A673 (cell line): ENCODE results near the gene ING5. TPM values are rescaled to one million over a fixed set of nuclear protein-coding genes. Genes with fewer than 3 reads are reported as not detected.

Source experiments
- BruUV-seq: library from RNA; stranded (reverse); fragments of 400-500 nt; replicated peaks from 2 replicates; lab custom pipeline; 2021; lab: Mats Ljungman, UMichigan
- CTCF ChIA-PET: fragments of 300-600 bp; sonication (Branson Sonifier 250); formaldehyde crosslinking; loops from one replicate; lab custom pipeline; 2022; ENCODE audit warnings: antibody characterized with exemption; lab: Charles Lee
- POLR2A ChIA-PET: fragments of 300-600 bp; sonication (Branson Sonifier 250); formaldehyde crosslinking; loops from one replicate; lab custom pipeline; 2022; ENCODE audit warnings: antibody characterized with exemption; ENCODE audit not compliant: low non-redundant PET; lab: Charles Lee
- DNase-seq: peaks from one replicate; pipeline ENCODE4 v3.0.0-alpha.2; 2015; ENCODE audit warnings: low spot score
- H3K27ac ChIP-seq: fragments of 200-600 bp; sonication (generic); 2 replicates; pipeline ENCODE4 v1.5.1; 2016; ENCODE audit warnings: mixed run types, low read depth, mild to moderate bottlenecking, mixed read lengths, antibody characterized with exemption, low read length; ENCODE audit not compliant: poor library complexity, severe bottlenecking
- H3K27me3 ChIP-seq: fragments of 200-600 bp; sonication (generic); replicated peaks from 2 replicates; pipeline ENCODE4 v1.6.1; 2017; ENCODE audit warnings: mixed run types, low read depth, mild to moderate bottlenecking, mixed read lengths, antibody characterized with exemption, low read length; ENCODE audit not compliant: insufficient read depth, poor library complexity
- H3K36me3 ChIP-seq: fragments of 200-600 bp; sonication (generic); 2 replicates; pipeline ENCODE4 v1.6.1; 2016; ENCODE audit warnings: mixed run types, mild to moderate bottlenecking, mixed read lengths, antibody characterized with exemption, low read length; ENCODE audit not compliant: insufficient read depth, poor library complexity, severe bottlenecking
- H3K4me1 ChIP-seq: fragments of 200-600 bp; sonication (generic); 2 replicates; pipeline ENCODE4 v1.6.1; 2017; ENCODE audit warnings: mixed run types, mild to moderate bottlenecking, mixed read lengths, antibody characterized with exemption, low read length; ENCODE audit not compliant: insufficient read depth, poor library complexity, severe bottlenecking
- H3K4me3 ChIP-seq: fragments of 200-600 bp; sonication (generic); 2 replicates; pipeline ENCODE4 v1.5.1; 2016; ENCODE audit warnings: low read depth, mixed run types, mild to moderate bottlenecking, mixed read lengths, low read length; ENCODE audit not compliant: poor library complexity, severe bottlenecking
- H3K9me3 ChIP-seq: fragments of 200-600 bp; sonication (generic); 2 replicates; pipeline ENCODE4 v1.6.1; 2016; ENCODE audit warnings: mixed run types, low read depth, mild to moderate bottlenecking, mixed read lengths, antibody characterized with exemption, low read length; ENCODE audit not compliant: poor library complexity, severe bottlenecking
- EZH2 ChIP-seq: fragments of 200-600 bp; sonication (generic); IDR thresholded peaks from 2 replicates; pipeline ENCODE4 v1.6.1; 2017; ENCODE audit warnings: borderline replicate concordance, low read depth, mild to moderate bottlenecking, mixed read lengths, antibody characterized with exemption, low read length; ENCODE audit not compliant: poor library complexity, severe bottlenecking
- intact Hi-C: fragments of 100-400 bp; cut with micrococcal nuclease; formaldehyde crosslinking; loops from one replicate; pipeline ENCODE4 v1.10.0; 2022; ENCODE audit not compliant: unreplicated experiment
- total RNA-seq: library from RNA; stranded (reverse); gene quantifications from 2 replicates; pipeline ENCODE4 v1.2.3, GENCODE V29; 2021
- TF ChIP-seq, protein P1 (sequence below): fragments of 300-800, 200-600 bp; sonication (generic); conservative IDR thresholded peaks from 2 replicates; pipeline ENCODE4 v1.5.1; 2017; ENCODE audit warnings: low read depth, mild to moderate bottlenecking, antibody characterized with exemption, low read length, moderate library complexity, mixed read lengths

Gene ING5
- total RNA-seq, 1 experiment from 2014 or later = 70.3 TPM

- POLR2A ChIA-PET = no interaction called here
- no peak for DNase-seq
- intact Hi-C loops = no loop called here
- Histone ChIP-seq H3K4me3 (no peak overlapping the region), H3K27me3 (no peaks in the 10 kb centered on the region), H3K27ac (no peak overlapping the region), H3K9me3 (no peaks in the 10 kb centered on the region), H3K36me3 (peaks cover 12% of the 10 kb centered on the region), H3K4me1 (no peaks in the 10 kb centered on the region)
- BruUV-seq = no TSS peak
- TF ChIP-seq, protein P1, sequence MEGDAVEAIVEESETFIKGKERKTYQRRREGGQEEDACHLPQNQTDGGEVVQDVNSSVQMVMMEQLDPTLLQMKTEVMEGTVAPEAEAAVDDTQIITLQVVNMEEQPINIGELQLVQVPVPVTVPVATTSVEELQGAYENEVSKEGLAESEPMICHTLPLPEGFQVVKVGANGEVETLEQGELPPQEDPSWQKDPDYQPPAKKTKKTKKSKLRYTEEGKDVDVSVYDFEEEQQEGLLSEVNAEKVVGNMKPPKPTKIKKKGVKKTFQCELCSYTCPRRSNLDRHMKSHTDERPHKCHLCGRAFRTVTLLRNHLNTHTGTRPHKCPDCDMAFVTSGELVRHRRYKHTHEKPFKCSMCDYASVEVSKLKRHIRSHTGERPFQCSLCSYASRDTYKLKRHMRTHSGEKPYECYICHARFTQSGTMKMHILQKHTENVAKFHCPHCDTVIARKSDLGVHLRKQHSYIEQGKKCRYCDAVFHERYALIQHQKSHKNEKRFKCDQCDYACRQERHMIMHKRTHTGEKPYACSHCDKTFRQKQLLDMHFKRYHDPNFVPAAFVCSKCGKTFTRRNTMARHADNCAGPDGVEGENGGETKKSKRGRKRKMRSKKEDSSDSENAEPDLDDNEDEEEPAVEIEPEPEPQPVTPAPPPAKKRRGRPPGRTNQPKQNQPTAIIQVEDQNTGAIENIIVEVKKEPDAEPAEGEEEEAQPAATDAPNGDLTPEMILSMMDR = no peak
- no peak for TF ChIP-seq EZH2
- CTCF ChIA-PET = no interaction called here
These were observed 51.7 kb downstream of the ING5 start for GRCh38 chr2:241753493-241753892.

DNA sequence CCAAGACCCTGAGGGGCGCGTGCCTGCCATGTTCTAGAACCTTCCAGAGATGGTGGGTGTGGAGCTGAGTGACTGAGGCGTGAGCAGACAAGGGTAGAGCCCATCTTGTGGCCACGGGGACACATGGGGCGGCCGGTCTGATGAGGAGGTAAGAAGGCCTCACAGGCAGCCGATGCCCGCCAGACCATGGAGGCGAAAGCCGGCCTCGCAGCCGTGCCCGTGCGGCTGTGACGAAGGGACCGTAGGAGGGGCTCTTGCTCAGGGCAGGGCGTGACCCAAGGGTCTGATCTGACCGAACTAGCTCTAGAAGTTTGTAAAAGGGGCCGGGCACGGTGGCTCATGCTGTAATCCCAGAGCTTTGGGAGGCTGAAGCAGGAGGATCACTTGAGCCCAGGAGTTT lies 52.2 kb downstream of the ING5 start:
- no peak overlapping the region for H3K27ac ChIP-seq
- intact Hi-C loops = no loop called here
- DNase-seq = no peak
- H3K36me3 ChIP-seq = peaks cover 13% of the 10 kb centered on the region
- TF ChIP-seq, protein P1 = no peak
- CTCF ChIA-PET = no interaction called here
- H3K27me3 ChIP-seq = no peaks in the 10 kb centered on the region
- no peaks in the 10 kb centered on the region for H3K9me3 ChIP-seq
- BruUV-seq = no TSS peak
- no peaks in the 10 kb centered on the region for H3K4me1 ChIP-seq
- POLR2A ChIA-PET = no interaction called here
- no peak overlapping the region for H3K4me3 ChIP-seq

DNA sequence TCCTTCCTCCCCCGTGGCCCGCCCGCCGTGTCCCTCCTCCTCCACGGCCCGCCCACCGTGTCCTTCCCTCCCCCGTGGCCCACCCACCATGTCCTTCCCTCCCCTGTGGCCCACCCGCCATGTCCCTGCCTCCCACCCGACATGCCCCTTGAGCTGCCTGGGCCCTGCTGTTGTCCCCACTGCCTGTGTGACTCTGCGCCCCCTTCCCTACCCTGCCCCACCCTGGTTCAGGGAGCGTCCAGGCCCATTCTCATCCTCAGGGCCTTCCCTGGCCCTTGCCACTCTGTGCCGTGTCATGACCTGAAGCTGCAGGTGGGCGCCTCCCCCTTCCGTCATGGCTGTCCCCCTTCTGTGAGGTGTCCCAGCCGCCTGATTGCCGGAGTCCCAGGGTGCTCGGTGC lies 53.3 kb downstream of the ING5 start:
- H3K27me3 ChIP-seq = no peaks in the 10 kb centered on the region
- BruUV-seq = no TSS peak
- H3K4me3 ChIP-seq = no peak overlapping the region
- no peaks in the 10 kb centered on the region for H3K4me1 ChIP-seq
- POLR2A ChIA-PET = no interaction called here
- CTCF ChIA-PET = no interaction called here
- TF ChIP-seq, protein P1 = no peak
- no peak for TF ChIP-seq EZH2
- H3K36me3 ChIP-seq = peaks cover 24% of the 10 kb centered on the region
- intact Hi-C loops = no loop called here
- no peaks in the 10 kb centered on the region for H3K9me3 ChIP-seq
- no peak for DNase-seq
- H3K27ac ChIP-seq = no peak overlapping the region
